ENCODE measurements around the gene CACNB3.

The CACNB3 gene

DNA sequence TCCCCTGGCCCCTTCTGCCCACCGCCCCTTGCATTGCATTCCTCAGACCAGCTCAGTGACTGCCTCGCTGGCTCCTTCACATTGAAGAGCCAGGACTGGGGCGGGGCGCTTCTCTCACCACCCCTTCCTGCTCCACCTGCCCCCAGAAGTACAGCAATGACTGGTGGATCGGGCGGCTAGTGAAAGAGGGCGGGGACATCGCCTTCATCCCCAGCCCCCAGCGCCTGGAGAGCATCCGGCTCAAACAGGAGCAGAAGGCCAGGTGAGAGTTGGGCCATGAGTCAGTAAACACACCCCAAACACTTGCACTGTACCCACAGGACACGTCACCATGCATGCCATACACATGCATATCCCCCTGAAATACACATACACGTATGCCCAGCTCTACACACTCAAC lies 5.8 kb downstream of the CACNB3 start:
- no peak for TF ChIP-seq EZH2phosphoT487 (IDR thresholded peaks at IDR 0.05; ENCODE audit: borderline replicate concordance, low read length)
- no peak for TF ChIP-seq CTCF (IDR thresholded peaks at IDR 0.05; ENCODE audit: low read depth, low read length, poor library complexity, severe bottlenecking)
- Histone ChIP-seq H3K27ac (ENCODE audit: low read depth, low read length) (no peak overlapping the region), H3K79me2 (ENCODE audit: control insufficient read depth, low read length) (no peaks in the 10 kb centered on the region), H3K4me2 (ENCODE audit: low read length) (peak overlapping the region; percentile 24; the same call in 1 of the 2 replicates), H3K27me3 (ENCODE audit: control insufficient read depth, low read length) (peaks cover 5% of the 10 kb centered on the region; the same call in 1 of the 2 replicates), H3K9me3 (ENCODE audit: control insufficient read depth, insufficient read depth, low read length) (no peaks in the 10 kb centered on the region), H3K4me3 (ENCODE audit: low read length) (no peak overlapping the region), H3K36me3 (ENCODE audit: control insufficient read depth, low read length) (peaks cover 12% of the 10 kb centered on the region), H3K9me2 (replicated peaks; ENCODE audit: control insufficient read depth, low read length) (no peaks in the 10 kb centered on the region), H4K20me1 (ENCODE audit: control insufficient read depth, insufficient read depth, low read depth, low read length) (no peaks in the 10 kb centered on the region), H3F3A (ENCODE audit: control insufficient read depth, insufficient read depth) (0 out of 2 replicates have a peak, but pooled peaks cover 4% of the 10 kb centered on the region), H3K4me1 (ENCODE audit: control insufficient read depth, low read length) (peaks cover 11% of the 10 kb centered on the region)

DNA sequence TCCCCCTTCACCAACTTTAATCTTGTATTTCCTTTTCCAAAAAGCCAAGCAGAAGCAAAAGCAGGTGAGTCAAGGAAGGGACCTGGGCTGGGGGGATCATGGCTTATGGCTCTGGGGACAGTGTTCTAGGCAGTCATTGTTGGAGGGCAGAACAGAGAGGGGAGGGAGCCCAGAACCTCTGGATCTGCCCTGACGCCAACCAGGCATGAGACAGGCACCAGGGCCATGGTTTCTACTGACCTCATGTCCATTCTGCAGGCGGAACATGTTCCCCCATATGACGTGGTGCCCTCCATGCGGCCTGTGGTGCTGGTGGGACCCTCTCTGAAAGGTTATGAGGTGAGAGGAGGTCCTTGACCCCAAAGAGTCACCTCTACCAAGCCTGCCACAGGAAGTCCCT lies 6.6 kb downstream of the CACNB3 start:
- H3K9me3 ChIP-seq (ENCODE audit: control insufficient read depth, insufficient read depth, low read length): no peaks in the 10 kb centered on the region
- no peaks in the 10 kb centered on the region for H4K20me1 ChIP-seq (ENCODE audit: control insufficient read depth, insufficient read depth, low read depth, low read length)
- H3K9me2 ChIP-seq (replicated peaks; ENCODE audit: control insufficient read depth, low read length): no peaks in the 10 kb centered on the region
- no peak overlapping the region for H3K4me2 ChIP-seq (ENCODE audit: low read length)
- H3K4me3 ChIP-seq (ENCODE audit: low read length): no peak overlapping the region
- TF ChIP-seq CTCF (IDR thresholded peaks at IDR 0.05; ENCODE audit: low read depth, low read length, poor library complexity, severe bottlenecking): no peak
- TF ChIP-seq EZH2phosphoT487 (IDR thresholded peaks at IDR 0.05; ENCODE audit: borderline replicate concordance, low read length): no peak
- peaks cover 5% of the 10 kb centered on the region; the same call in 1 of the 2 replicates for H3K27me3 ChIP-seq (ENCODE audit: control insufficient read depth, low read length)
- no peak overlapping the region for H3K27ac ChIP-seq (ENCODE audit: low read depth, low read length)
- H3F3A ChIP-seq (ENCODE audit: control insufficient read depth, insufficient read depth): 0 out of 2 replicates have a peak, but pooled peaks cover 4% of the 10 kb centered on the region
- H3K36me3 ChIP-seq (ENCODE audit: control insufficient read depth, low read length): peaks cover 20% of the 10 kb centered on the region
- H3K79me2 ChIP-seq (ENCODE audit: control insufficient read depth, low read length): no peaks in the 10 kb centered on the region
- peaks cover 11% of the 10 kb centered on the region for H3K4me1 ChIP-seq (ENCODE audit: control insufficient read depth, low read length)

GRCh38 chr12:48826209-48826855 lies 8.0 kb downstream of the CACNB3 start:
- TF ChIP-seq CTCF (IDR thresholded peaks at IDR 0.05; ENCODE audit: low read depth, low read length, poor library complexity, severe bottlenecking) (no peak), EZH2phosphoT487 (IDR thresholded peaks at IDR 0.05; ENCODE audit: borderline replicate concordance, low read length) (no peak)
- Histone ChIP-seq H3K36me3 (ENCODE audit: control insufficient read depth, low read length) (peaks cover 35% of the 10 kb centered on the region), H3K27me3 (ENCODE audit: control insufficient read depth, low read length) (peaks cover 5% of the 10 kb centered on the region; the same call in 1 of the 2 replicates), H3K79me2 (ENCODE audit: control insufficient read depth, low read length) (no peaks in the 10 kb centered on the region), H3K9me2 (replicated peaks; ENCODE audit: control insufficient read depth, low read length) (no peaks in the 10 kb centered on the region), H3K27ac (ENCODE audit: low read depth, low read length) (no peak overlapping the region), H3K9me3 (ENCODE audit: control insufficient read depth, insufficient read depth, low read length) (no peaks in the 10 kb centered on the region), H3K4me3 (ENCODE audit: low read length) (no peak overlapping the region), H3K4me1 (ENCODE audit: control insufficient read depth, low read length) (peaks cover 11% of the 10 kb centered on the region), H4K20me1 (ENCODE audit: control insufficient read depth, insufficient read depth, low read depth, low read length) (no peaks in the 10 kb centered on the region), H3F3A (ENCODE audit: control insufficient read depth, insufficient read depth) (0 out of 2 replicates have a peak, but pooled peaks cover 4% of the 10 kb centered on the region), H3K4me2 (ENCODE audit: low read length) (no peak overlapping the region)

All from DOHH2 (cell line).